ENCODE results near the gene RPP30. TPM values are rescaled to one million over a fixed set of nuclear protein-coding genes. Genes with fewer than 3 reads are reported as not detected.

Gene RPP30
- total RNA-seq, 1 donor from 2014 or later, result 27.4 TPM

DNA sequence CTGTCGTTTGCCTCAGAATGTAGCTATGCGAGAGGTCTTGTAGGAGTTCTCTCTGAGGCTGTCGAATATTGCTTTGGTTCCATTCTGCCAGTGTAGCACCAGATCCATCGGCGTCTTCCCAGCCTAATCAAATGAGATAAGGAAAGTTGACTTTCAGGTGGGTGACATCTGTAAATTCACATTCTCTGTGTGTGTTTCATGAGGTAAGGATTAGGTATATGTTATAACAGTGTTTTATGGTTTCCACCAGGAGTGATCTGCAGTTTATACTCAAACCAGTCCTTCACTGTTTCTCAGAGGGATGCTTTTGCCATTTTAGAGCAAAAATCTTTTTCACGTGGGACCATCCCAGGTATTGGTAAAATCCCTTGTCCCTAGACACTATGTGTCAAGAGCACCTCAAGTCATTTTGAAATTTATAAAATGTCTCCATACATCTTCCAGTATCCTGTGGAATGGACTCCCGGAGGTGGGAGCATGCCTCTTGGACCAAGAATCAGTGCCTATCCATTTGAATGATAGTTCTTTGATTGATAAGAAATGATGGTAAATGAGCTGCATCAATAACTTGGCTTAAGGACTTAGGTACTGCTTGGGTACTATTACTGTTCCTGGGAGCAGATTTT is 41.2 kb downstream of the RPP30 start:
- no peak for DNase-seq
- peak; percentile 3 for ATAC-seq (ENCODE audit: poor library complexity)
- intact Hi-C loops (cut with DNase I), result loop anchor here (5.0 kb wide), 1 partner anchor 339 kb away; no protein-coding TSS in a partner anchor

GRCh38 chr10:90913774-90914420 is 42.1 kb downstream of the RPP30 start:
- DNase-seq (no peak), ATAC-seq (ENCODE audit: poor library complexity) (no peak)
- intact Hi-C loops (cut with DNase I), result loop anchor here (5.0 kb wide), 1 partner anchor 338 kb away; no protein-coding TSS in a partner anchor

- ATAC-seq (ENCODE audit: poor library complexity) (no peak), DNase-seq (no peak)
- intact Hi-C loops (cut with DNase I), result loop anchor here (5.0 kb wide), 2 partner anchors 72 to 337 kb away; no protein-coding TSS in a partner anchor
Observed at GRCh38 chr10:90914992-90915765, 43.4 kb downstream of the RPP30 start.

GRCh38 chr10:90915766-90916075 is 43.9 kb downstream of the RPP30 start:
- ATAC-seq (ENCODE audit: poor library complexity), result no peak
- intact Hi-C loops (cut with DNase I), result loop anchor here (5.0 kb wide), 1 partner anchor 72 kb away; no protein-coding TSS in a partner anchor

GRCh38 chr10:90916392-90917237 is 44.8 kb downstream of the RPP30 start:
- DNase-seq, result no peak
- no peak for ATAC-seq (ENCODE audit: poor library complexity)
- intact Hi-C loops (cut with DNase I), result loop anchor here (5.0 kb wide), 1 partner anchor 71 kb away; no protein-coding TSS in a partner anchor

More at GRCh38 chr10:90915766-90916075, 43.9 kb downstream of the RPP30 start:
- no peak for DNase-seq

DNA sequence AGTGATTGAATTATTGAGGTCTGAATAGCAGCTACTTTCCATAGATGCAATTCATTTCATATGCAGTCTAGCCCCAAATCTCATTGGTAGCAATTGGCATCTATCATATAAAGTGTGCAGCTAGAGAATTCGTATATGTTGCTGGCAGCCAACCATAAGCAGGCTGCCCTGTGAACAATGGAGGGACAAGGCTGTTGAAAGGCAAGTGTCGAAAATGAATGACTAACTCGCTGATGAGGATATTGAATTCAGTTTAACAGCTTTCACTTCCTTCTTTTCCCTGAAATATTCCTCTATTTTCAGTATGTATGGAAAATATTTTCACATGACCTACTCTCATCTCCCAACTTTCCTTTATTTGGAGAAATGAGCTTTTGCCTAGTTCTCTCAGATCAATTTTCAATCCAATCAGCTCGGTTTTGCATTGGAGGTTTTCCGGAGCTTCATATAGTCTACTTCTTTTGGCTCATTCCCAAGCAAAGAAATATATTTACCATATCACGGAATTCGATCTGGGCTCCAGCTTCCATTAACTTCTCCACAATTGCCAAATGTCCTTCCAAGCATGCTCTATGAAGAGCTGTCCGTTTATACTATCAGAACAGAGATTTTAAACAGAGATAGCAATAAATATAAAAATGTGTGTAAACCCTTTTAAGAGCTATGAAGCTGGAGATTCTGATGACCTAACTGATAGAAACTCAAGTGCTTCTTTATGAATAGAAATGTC is 45.6 kb downstream of the RPP30 start:
- DNase-seq, result no peak
- intact Hi-C loops (cut with DNase I), result loop anchor here (5.0 kb wide), 1 partner anchor 70 kb away; no protein-coding TSS in a partner anchor
- ATAC-seq (ENCODE audit: poor library complexity), result no peak

DNA sequence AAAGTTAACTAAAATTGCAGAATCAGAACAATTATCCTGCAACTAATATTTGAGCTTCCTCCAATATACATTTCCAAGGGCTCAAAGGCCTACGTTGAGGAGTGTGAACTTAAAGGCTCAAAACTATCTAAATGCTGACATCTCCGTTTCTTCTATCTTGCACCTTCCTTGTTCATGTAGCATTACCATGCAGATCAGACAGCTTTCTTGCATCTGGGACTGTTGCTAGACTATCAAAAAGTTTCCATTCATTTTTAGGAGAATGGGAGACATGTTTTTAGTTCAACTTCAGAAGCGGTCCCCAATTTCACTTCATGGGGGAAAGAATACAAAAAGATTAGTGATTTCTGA is 46.2 kb downstream of the RPP30 start:
- ATAC-seq (ENCODE audit: poor library complexity), result no peak
- intact Hi-C loops (cut with DNase I), result loop anchor here (5.0 kb wide), 1 partner anchor 69 kb away; no protein-coding TSS in a partner anchor

DNA sequence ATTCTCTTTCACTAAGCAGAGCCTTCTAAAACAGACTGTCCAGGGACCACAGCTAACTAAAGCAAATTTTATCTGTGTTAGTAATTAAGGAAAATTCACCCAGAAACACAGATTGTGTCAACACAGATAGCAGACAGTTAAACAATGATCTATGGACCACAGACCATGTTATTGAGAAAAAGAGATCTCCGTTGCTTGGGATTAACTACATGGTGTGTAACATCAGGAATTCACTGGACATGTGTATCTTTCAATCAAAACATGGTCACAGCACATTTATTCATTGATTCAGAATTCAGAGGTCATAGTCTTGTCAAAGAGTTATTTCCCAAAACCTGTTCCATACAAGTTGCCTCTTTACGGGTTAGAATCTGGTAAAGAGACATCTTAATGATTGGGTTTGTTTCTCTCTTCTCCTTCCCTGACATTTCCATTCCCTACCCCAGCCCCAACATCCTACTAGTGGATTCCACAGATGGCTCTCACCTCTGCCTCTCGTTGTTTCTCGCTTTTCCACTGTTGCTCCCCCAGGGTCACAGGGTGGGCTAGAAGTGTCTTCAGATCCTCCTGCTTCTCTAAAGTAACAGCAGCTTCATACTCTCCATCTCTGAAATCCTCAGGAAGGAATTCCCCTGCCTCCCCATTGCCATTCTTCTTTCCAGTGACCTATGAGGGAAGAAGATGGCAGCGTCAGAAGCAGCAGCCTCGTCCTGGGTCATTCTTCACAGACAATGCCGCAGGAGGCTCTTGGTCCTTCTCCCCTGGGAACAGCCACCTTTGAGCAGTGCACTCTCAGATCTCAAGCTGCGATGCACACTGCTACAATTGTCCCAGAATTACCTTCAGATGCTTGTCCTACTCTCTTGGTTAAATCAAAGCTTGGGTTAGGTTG is 48.2 kb downstream of the RPP30 start:
- ATAC-seq (ENCODE audit: poor library complexity) (peak; percentile 12), DNase-seq (no peak)
- intact Hi-C loops (cut with DNase I), result loop anchor here (5.0 kb wide), 2 partner anchors 47 to 67 kb away; no protein-coding TSS in a partner anchor

More for the DNA sequence above, 46.2 kb downstream of the RPP30 start:
- no peak for DNase-seq

GRCh38 chr10:90920986-90921666 is 49.4 kb downstream of the RPP30 start, which contains the start of gene ANKRD1:
ANKRD1 (minus strand) TSS chr10:90921087; CDS start chr10:90921027, 60 bp downstream.
- DNase-seq, result peak; percentile 50
- intact Hi-C loops (cut with DNase I), result loop anchor here (5.0 kb wide), 1 partner anchor 46 kb away; no protein-coding TSS in a partner anchor
- peak; percentile 88 for ATAC-seq (ENCODE audit: poor library complexity)

DNA sequence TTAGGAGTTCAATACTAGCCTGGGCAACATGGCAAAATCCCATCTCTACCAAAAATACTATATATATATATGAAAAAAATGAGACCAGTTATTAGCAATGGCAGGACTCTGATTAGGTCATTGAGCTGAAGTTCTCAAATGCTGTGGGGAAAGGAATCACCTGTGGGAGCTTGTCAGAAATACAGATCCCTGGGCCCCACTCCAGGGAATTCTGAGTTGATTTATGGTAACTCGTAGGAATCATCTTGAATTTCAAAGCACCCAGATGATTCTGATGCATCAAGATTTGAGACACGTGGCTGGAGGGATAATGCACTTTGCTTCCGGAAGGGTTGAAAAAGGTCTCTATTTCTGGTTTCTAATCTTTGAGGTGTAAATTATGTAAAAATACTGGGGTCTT is 50.1 kb downstream of the RPP30 start:
- intact Hi-C loops (cut with DNase I), result loop anchor here (5.0 kb wide), 1 partner anchor 45 kb away; no protein-coding TSS in a partner anchor
- ATAC-seq (ENCODE audit: poor library complexity) (no peak), DNase-seq (no peak)

DNA sequence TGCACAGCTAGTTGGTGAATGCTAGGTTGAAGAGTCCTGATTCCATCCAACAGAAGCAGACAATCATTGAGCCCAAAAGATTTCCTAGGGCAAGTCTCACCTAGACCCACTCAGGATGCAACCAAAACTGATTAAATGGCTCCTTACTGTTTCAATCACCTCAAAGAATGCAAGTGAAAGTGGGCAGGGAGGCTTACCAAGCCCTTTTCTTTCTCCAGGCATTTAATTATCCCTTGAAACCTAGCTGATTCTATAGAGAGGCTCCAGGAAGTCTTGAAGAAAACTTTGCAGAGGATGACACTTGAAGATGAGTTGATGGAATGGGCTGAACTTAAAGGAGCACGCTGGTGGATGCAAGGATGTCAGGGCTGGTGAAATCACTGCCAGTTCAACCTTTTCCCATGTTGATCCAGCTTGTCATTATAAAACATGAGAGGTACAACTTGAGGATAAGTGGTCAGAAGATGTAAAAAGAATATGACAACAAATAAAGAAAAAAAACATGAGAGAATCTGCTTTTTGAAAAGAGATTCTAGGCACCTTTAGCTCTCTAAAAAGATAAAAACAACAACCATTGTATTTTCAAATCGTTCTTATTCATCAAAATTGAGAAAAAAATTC is 51.4 kb downstream of the RPP30 start:
- no peak for ATAC-seq (ENCODE audit: poor library complexity)
- DNase-seq, result no peak
- intact Hi-C loops (cut with DNase I), result loop anchor here (5.0 kb wide), 1 partner anchor 44 kb away; no protein-coding TSS in a partner anchor

DNA sequence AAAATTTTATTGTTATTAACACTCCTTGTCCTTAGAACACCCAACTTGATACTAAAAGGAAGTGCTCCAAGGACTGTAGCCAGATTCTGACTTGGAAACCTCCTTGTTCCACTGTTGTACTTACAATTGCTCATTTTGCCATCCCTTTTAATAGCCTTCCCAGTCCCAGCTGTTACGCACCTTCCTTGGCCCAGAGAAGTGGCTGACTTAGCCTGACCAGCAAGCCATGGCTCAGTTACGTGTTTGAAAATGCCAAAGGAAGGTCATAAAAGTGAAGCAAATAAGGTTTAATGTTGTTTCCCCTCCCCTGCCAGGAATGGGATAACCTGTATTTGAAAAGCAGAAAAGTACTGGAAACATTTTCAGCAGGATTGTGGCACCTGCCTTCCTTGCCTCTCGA is 52.8 kb downstream of the RPP30 start:
- no peak for DNase-seq
- ATAC-seq (ENCODE audit: poor library complexity), result no peak
- intact Hi-C loops (cut with DNase I), result loop anchor here (5.0 kb wide), 1 partner anchor 43 kb away; no protein-coding TSS in a partner anchor

DNA sequence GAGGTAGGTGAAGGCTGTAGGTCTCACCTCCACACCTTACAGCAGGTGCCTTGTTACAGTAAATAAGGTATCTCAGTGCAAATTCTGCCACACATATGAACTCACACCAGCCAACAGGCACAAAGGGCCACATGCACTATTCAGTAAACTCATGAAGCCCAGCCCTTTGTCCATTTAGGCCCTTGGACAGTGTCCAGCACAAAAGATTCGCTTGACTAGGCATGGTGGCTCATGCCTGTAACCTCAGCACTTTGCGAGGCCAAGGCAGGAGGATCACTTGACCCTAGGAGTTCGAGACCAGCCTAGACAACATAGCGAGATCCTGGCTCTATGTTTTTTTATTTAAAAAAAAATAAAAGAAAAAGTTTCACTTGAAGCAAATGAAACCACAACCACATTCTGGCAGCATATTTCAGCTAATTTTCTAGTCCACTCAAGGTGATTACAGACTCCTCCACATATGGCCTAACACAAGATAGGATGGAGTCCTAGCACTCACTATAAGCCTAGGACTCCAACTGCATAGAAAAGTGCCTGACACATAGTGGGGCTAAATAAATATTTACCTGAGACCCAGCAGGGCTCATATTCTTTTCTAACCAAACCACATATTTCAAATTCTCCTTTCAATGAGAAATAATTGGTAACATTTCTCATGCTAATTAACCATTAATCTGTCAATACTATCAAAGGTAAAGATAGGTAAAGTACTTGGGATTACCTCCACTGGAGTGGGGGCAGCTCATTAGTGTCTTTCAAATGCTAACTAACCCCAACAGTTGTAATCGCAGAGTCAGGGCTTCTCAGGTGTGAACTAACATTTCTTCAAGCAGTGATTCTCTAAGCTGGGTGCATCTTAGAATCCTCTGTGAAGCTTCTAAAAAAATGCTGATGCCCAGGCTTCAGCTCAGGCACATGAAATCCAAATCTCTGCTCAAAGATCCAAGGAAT is 53.6 kb downstream of the RPP30 start:
- no peak for DNase-seq
- intact Hi-C loops (cut with DNase I), result no loop called here
- ATAC-seq (ENCODE audit: poor library complexity), result no peak

DNA sequence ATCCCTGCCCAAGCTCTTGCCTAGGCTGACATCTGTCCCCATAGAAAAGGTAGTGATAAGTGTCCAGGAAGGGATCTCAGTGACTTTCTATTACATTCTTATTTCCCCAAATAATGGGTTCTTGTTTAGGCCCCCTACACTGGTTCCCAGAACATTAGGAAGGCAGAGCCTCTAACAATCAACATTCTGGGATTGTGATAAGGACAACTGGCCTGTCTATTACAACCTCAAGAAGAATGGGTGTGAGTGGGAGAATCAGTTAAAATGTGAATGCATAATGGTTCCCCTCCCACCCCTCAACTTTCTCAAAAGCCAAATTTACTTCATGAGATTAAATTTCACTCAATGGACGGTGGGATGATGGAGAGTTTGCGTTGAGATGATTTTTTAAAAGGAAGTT is 55.5 kb downstream of the RPP30 start:
- ATAC-seq (ENCODE audit: poor library complexity) (no peak), DNase-seq (no peak)
- intact Hi-C loops (cut with DNase I), result no loop called here

GRCh38 chr10:90929179-90929578 is 57.4 kb downstream of the RPP30 start:
- intact Hi-C loops (cut with DNase I), result no loop called here
- ATAC-seq (ENCODE audit: poor library complexity), result no peak
- DNase-seq, result no peak
